Skeletal muscle tissue (tissue), 4 donors: ENCODE measurements around the gene LHFPL2. TPM values are rescaled to one million over a fixed set of nuclear protein-coding genes. Genes with fewer than 3 reads are reported as not detected.

Experiments used
- H3K27ac ChIP-seq: one replicate; pipeline ENCODE4 v1.7.0; 2013; ENCODE audit warnings: mild to moderate bottlenecking, low read depth, low read length, inconsistent platforms
- H3K27me3 ChIP-seq, 3 donors: one replicate each; pipeline ENCODE4 v1.7.0; 2013; ENCODE audit warnings: low read length in 3 of 3; ENCODE audit not compliant: control insufficient read depth in 3 of 3, insufficient read depth in 3 of 3
- H3K36me3 ChIP-seq, 3 donors: one replicate each; pipeline ENCODE4 v1.7.0; 2013; ENCODE audit warnings: low read length in 3 of 3; ENCODE audit not compliant: control insufficient read depth in 3 of 3, insufficient read depth in 3 of 3
- H3K4me1 ChIP-seq, 3 donors: one replicate each; pipeline ENCODE4 v1.7.0; 2013; ENCODE audit warnings: low read length in 3 of 3, mild to moderate bottlenecking in 3 of 3; ENCODE audit not compliant: control insufficient read depth in 3 of 3, insufficient read depth in 3 of 3
- H3K4me3 ChIP-seq, 3 donors: one replicate each; pipeline ENCODE4 v1.7.0; 2013; ENCODE audit warnings: low read length in 3 of 3
- H3K9ac ChIP-seq, 3 donors: one replicate each; pipeline ENCODE4 v1.7.0; 2013; ENCODE audit warnings: low read length in 3 of 3, mild to moderate bottlenecking in 3 of 3, moderate library complexity in 2 of 3, low read depth in 1 of 3
- H3K9me3 ChIP-seq, 3 donors: one replicate each; pipeline ENCODE4 v1.7.0; 2013; ENCODE audit warnings: low read length in 3 of 3; ENCODE audit not compliant: control insufficient read depth in 3 of 3
- total RNA-seq: library from RNA; depleted of rRNA; stranded (reverse); fragments of >200 nt; gene quantifications from one replicate; pipeline ENCODE4 v1.2.3, GENCODE V29; 2014
- donor health status: Osteomylitis.

Gene LHFPL2
- total RNA-seq, 1 donor from 2014 or later, result 54.8 TPM

- Histone ChIP-seq H3K4me3 (no peak overlapping the region), H3K27me3 (no peaks in the 10 kb centered on the region), H3K36me3 (no peaks in the 10 kb centered on the region), H3K9me3 (no peaks in the 10 kb centered on the region), H3K4me1 (peaks cover 7 to 8% (median 7%) of the 10 kb centered on the region in 3 donors), H3K9ac (no peak overlapping the region), H3K27ac (no peak overlapping the region)
Measured at GRCh38 chr5:78612227-78613150, 36.1 kb downstream of the LHFPL2 start.

- Histone ChIP-seq H3K9ac (no peak overlapping the region), H3K27ac (no peak overlapping the region), H3K36me3 (no peaks in the 10 kb centered on the region), H3K27me3 (no peaks in the 10 kb centered on the region), H3K9me3 (no peaks in the 10 kb centered on the region), H3K4me1 (peaks cover 7 to 8% (median 7%) of the 10 kb centered on the region in 3 donors), H3K4me3 (no peak overlapping the region)
Measured at GRCh38 chr5:78611126-78611605, 37.4 kb downstream of the LHFPL2 start.

GRCh38 chr5:78610636-78611035 is 37.9 kb downstream of the LHFPL2 start:
- Histone ChIP-seq H3K27ac (no peak overlapping the region), H3K4me1 (peaks cover 7 to 8% (median 7%) of the 10 kb centered on the region in 3 donors), H3K36me3 (no peaks in the 10 kb centered on the region), H3K9me3 (no peaks in the 10 kb centered on the region), H3K27me3 (no peaks in the 10 kb centered on the region), H3K4me3 (no peak overlapping the region), H3K9ac (no peak overlapping the region)

- no peak overlapping the region for H3K4me3 ChIP-seq
- H3K27me3 ChIP-seq, result no peaks in the 10 kb centered on the region
- H3K36me3 ChIP-seq, result no peaks in the 10 kb centered on the region
- no peak overlapping the region for H3K9ac ChIP-seq
- no peak overlapping the region for H3K27ac ChIP-seq
- no peaks in the 10 kb centered on the region for H3K9me3 ChIP-seq
- peaks cover 7 to 8% (median 7%) of the 10 kb centered on the region in 3 donors for H3K4me1 ChIP-seq
Measured at GRCh38 chr5:78610163-78610583, 38.4 kb downstream of the LHFPL2 start.

GRCh38 chr5:78607864-78608263 is 40.7 kb downstream of the LHFPL2 start:
- no peak overlapping the region for H3K27ac ChIP-seq
- H3K9ac ChIP-seq, result no peak overlapping the region
- H3K36me3 ChIP-seq, result no peaks in the 10 kb centered on the region
- H3K9me3 ChIP-seq, result no peaks in the 10 kb centered on the region
- no peak overlapping the region for H3K4me3 ChIP-seq
- H3K27me3 ChIP-seq, result no peaks in the 10 kb centered on the region
- H3K4me1 ChIP-seq, result peaks cover 7 to 8% (median 7%) of the 10 kb centered on the region in 3 donors

- Histone ChIP-seq H3K27ac (no peak overlapping the region), H3K4me1 (peaks cover 7 to 15% (median 7%) of the 10 kb centered on the region in 3 donors), H3K9ac (no peak overlapping the region), H3K9me3 (no peaks in the 10 kb centered on the region), H3K4me3 (no peak overlapping the region), H3K27me3 (no peaks in the 10 kb centered on the region), H3K36me3 (no peaks in the 10 kb centered on the region)
Measured at GRCh38 chr5:78606241-78606640, 42.3 kb downstream of the LHFPL2 start.

- Histone ChIP-seq H3K27ac (no peak overlapping the region), H3K9ac (no peak overlapping the region), H3K4me3 (no peak overlapping the region), H3K9me3 (no peaks in the 10 kb centered on the region), H3K4me1 (peaks cover 5 to 10% (median 7%) of the 10 kb centered on the region in 3 donors), H3K36me3 (no peaks in the 10 kb centered on the region), H3K27me3 (no peaks in the 10 kb centered on the region)
Measured at GRCh38 chr5:78605611-78606010, 43.0 kb downstream of the LHFPL2 start.

- H3K9ac ChIP-seq, result no peak overlapping the region
- H3K27ac ChIP-seq, result no peak overlapping the region
- no peak overlapping the region for H3K4me3 ChIP-seq
- H3K36me3 ChIP-seq, result no peaks in the 10 kb centered on the region
- H3K4me1 ChIP-seq, result peaks cover under 1 to 7% (median 4%) of the 10 kb centered on the region in 3 donors
- H3K9me3 ChIP-seq, result no peaks in the 10 kb centered on the region
- H3K27me3 ChIP-seq, result no peaks in the 10 kb centered on the region
Measured at GRCh38 chr5:78604689-78605285, 43.8 kb downstream of the LHFPL2 start.

GRCh38 chr5:78603636-78604175 is 44.9 kb downstream of the LHFPL2 start:
- Histone ChIP-seq H3K27ac (no peak overlapping the region), H3K9me3 (no peaks in the 10 kb centered on the region), H3K4me1 (peaks cover 0 to 7% (median 4%) of the 10 kb centered on the region in 3 donors), H3K36me3 (no peaks in the 10 kb centered on the region), H3K27me3 (no peaks in the 10 kb centered on the region), H3K9ac (no peak overlapping the region), H3K4me3 (no peak overlapping the region)

GRCh38 chr5:78602400-78602799 is 46.2 kb downstream of the LHFPL2 start:
- no peak overlapping the region for H3K4me3 ChIP-seq
- H3K9me3 ChIP-seq, result no peaks in the 10 kb centered on the region
- no peaks in the 10 kb centered on the region for H3K27me3 ChIP-seq
- H3K4me1 ChIP-seq, result peaks cover 0 to 13% (median 4%) of the 10 kb centered on the region in 3 donors
- H3K36me3 ChIP-seq, result no peaks in the 10 kb centered on the region
- no peak overlapping the region for H3K27ac ChIP-seq
- H3K9ac ChIP-seq, result no peak overlapping the region
